Ovary (tissue), 9 donors: ENCODE measurements around the gene FBXL7. TPM values are rescaled to one million over a fixed set of nuclear protein-coding genes. Genes with fewer than 3 reads are reported as not detected.

Source experiments
- DNase-seq, 5 donors: peaks; one replicate each; pipeline ENCODE4 v3.0.0-alpha.2; 2019 to 2020
- H3K27ac ChIP-seq, 2 donors: fragments of 200-600 bp; one replicate each; pipeline versions ENCODE4 v1.5.1 to v1.8.0; 2019 to 2022
- H3K27me3 ChIP-seq: fragments of 200-600 bp; one replicate; pipeline ENCODE4 v1.8.0; 2022
- H3K36me3 ChIP-seq: fragments of 200-600 bp; sonication (generic); one replicate; pipeline ENCODE4 v1.5.1; 2019
- H3K4me1 ChIP-seq: one replicate; pipeline ENCODE4 v1.8.1; 2013; ENCODE audit warnings: mild to moderate bottlenecking, moderate library complexity; ENCODE audit not compliant: insufficient read depth
- H3K4me3 ChIP-seq: fragments of 200-600 bp; sonication (generic); one replicate; pipeline ENCODE4 v1.5.1; 2017
- H3K9me3 ChIP-seq, 2 donors: fragments of 200-600 bp in 1 of 2; sonication (generic) in 1 of 2; one replicate each; pipeline versions ENCODE4 v1.5.1 to v1.8.1; 2013 to 2019; ENCODE audit warnings: mild to moderate bottlenecking in 1 of 2, moderate library complexity in 1 of 2
- EP300 ChIP-seq: sonication (generic); formaldehyde crosslinking; IDR thresholded peaks from one replicate; pipeline ENCODE4 v1.6.1; 2017; ENCODE audit warnings: antibody characterized with exemption
- POLR2A ChIP-seq: fragments of 450-650 bp; IDR thresholded peaks from one replicate; pipeline ENCODE4 v1.6.1; 2017; ENCODE audit warnings: antibody characterized with exemption, mild to moderate bottlenecking, moderate library complexity
- WGBS, 3 donors: extraction: QIAGEN DNeasy Blood & Tissue Kit in 1 of 3; methylation state at CpG; one replicate each; pipeline versions ENCODE4 v1.1.5 to v1.1.7; 2013 to 2017; 5-methylcytosine and 5-hydroxymethylcytosine counted together
- intact Hi-C, 4 donors: fragments of 100-400 bp; cut with DNase I; formaldehyde crosslinking; loops; one replicate each; pipeline versions ENCODE4 v1.11.0 to v1.15.1; 2022 to 2023
- polyA plus RNA-seq, 2 donors: library from polyadenylated mRNA; stranded (reverse); fragments of 200-250 nt in 1 of 2; fragments of 350-450 nt in 1 of 2; fragmentation: Illumina TruSeq in 1 of 2; extraction: RNeasy Lipid Tissue Mini Kit (QIAGEN cat#74804) in 1 of 2; gene quantifications; one replicate each; pipeline ENCODE4 v1.2.3, GENCODE V29; 2013 to 2014
- total RNA-seq, 7 donors: library from RNA; depleted of rRNA in 2 of 7; stranded (reverse); fragments of >200 nt in 2 of 7; fragmentation: NEBNext Ultra II Directional in 3 of 7; extraction: Animal tissue kit (Norgen Biotek cat#: 25700) in 3 of 7; gene quantifications; one replicate each; pipeline versions ENCODE4 v1.1.0 to v1.2.4, GENCODE V29; 2016 to 2023
- TF ChIP-seq, protein P1 (sequence below), 3 donors: fragments of 450-650 bp in 2 of 3; fragments of 200-600 bp in 1 of 3; IDR thresholded peaks; one replicate each; pipeline versions ENCODE4 v1.5.1 to v1.8.0; 2016 to 2022; ENCODE audit warnings: antibody characterized with exemption in 3 of 3, mild to moderate bottlenecking in 1 of 3
- donor health status: DM: no; HTN: no; CAD: no; lungs with moderate emphysema.
- donor health status: DM: no; HTN: no; CAD: no.
- donor health status: Bipolar disorder and iron deficiency.
- donor health status: DM: yes; HTN: yes; CAD: no.
- donor health status: DM: no; HTN: no; CAD: no.
- donor health status: DM: yes; HTN: yes; CAD: no.

The FBXL7 gene
- total and polyA plus RNA-seq, 9 donors: 21.1 to 40.9 (median 29.2) TPM

DNA sequence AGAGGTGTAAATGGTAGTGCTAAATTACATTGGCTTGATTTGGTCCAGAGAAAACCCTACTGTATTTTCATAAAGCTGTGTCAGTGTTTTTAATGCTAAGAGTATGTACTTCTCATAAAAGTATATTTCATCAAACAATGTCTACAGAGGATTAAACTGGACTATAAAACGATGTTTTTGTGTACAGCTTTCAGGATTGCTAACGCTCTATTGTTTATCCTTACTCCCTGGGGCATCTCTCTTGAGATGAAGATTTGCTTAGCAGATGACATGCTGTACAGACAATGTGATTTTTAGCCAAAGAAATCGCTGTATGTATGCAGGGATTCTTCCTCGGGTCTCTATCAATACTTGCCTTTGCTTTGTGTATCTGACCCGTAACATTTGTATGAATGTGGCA, 216.0 kb downstream of the FBXL7 start:
- no peak for DNase-seq
- intact Hi-C loops: no loop called here

DNA sequence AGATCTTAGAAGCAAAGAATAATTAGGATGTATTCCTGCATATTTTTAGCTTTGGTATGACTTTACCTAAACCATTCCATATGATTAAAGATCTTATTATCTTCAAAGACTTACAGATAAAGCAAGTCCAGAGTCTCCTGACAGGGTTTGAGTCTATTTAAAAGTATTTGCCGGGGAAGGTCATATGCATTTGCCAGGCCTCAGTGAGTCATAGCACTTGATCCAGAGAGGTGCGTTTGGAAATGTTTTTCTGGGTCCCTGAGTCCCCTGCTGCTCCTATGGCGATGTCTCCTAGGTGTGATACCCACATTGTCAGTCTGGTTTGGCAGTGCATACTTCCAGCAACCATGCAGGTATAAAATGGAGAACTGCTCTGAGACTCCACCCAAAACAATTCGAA, 217.0 kb downstream of the FBXL7 start:
- Histone ChIP-seq H3K9me3 (no peaks in the 10 kb centered on the region), H3K27ac (no peak overlapping the region), H3K4me3 (no peak overlapping the region), H3K4me1 (peaks cover 2% of the 10 kb centered on the region), H3K36me3 (no peaks in the 10 kb centered on the region), H3K27me3 (no peaks in the 10 kb centered on the region)
- TF ChIP-seq EP300: no peak
- TF ChIP-seq POLR2A: no peak
- TF ChIP-seq, protein P1, sequence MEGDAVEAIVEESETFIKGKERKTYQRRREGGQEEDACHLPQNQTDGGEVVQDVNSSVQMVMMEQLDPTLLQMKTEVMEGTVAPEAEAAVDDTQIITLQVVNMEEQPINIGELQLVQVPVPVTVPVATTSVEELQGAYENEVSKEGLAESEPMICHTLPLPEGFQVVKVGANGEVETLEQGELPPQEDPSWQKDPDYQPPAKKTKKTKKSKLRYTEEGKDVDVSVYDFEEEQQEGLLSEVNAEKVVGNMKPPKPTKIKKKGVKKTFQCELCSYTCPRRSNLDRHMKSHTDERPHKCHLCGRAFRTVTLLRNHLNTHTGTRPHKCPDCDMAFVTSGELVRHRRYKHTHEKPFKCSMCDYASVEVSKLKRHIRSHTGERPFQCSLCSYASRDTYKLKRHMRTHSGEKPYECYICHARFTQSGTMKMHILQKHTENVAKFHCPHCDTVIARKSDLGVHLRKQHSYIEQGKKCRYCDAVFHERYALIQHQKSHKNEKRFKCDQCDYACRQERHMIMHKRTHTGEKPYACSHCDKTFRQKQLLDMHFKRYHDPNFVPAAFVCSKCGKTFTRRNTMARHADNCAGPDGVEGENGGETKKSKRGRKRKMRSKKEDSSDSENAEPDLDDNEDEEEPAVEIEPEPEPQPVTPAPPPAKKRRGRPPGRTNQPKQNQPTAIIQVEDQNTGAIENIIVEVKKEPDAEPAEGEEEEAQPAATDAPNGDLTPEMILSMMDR (IDR thresholded peaks at IDR 0.05): no peak
- 68 to 73% (median 72%) methylated on average over 4 of the region's 4 CpGs for WGBS, 3 donors
- DNase-seq: no peak
- intact Hi-C loops: no loop called here

More for the DNA sequence above, 216.0 kb downstream of the FBXL7 start:
- 81 to 83% (median 83%) methylated on average over 5 of the region's 5 CpGs for WGBS, 3 donors
- Histone ChIP-seq H3K4me1 (peaks cover 2% of the 10 kb centered on the region), H3K27me3 (no peaks in the 10 kb centered on the region), H3K36me3 (no peaks in the 10 kb centered on the region), H3K9me3 (no peaks in the 10 kb centered on the region), H3K4me3 (no peak overlapping the region), H3K27ac (no peak overlapping the region)
- TF ChIP-seq EP300 (no peak), POLR2A (no peak)
- TF ChIP-seq, protein P1 (IDR thresholded peaks at IDR 0.05): no peak

DNA sequence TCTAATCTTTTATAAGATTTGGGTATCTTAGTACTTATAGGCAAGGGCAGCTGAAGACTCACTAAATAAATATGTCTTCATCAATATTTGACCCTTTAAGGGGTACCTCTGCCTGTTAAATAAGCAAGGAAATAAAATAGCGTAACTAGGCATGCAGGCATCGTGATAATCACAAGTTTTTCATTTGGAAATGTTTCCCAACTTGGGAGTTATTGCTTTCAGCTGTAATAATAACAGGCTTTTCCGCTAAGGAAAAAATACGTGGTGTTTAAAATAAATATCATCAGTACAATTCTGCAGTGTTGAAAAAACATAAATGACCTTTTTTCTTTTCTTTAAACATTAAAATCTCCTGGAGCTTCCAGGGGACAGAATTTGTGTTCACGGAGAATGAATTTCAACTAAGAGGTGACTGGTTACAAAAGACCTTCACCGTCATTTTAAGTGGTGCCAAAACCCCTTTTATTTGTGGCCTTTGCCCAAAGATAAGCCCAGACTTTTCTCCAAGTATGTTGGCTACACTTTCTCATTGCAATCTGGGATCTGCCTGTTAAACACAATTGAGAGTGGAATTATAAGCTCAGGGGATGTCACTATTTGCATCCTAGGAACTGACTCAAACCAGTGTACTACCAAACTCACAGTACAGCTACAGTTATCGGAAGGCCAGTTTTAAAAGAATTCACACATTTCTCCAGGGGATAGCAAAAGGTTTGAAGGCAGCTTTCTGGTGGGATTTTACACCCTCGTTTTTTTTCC, 218.6 kb downstream of the FBXL7 start:
- no peaks in the 10 kb centered on the region for H3K27me3 ChIP-seq
- intact Hi-C loops: no loop called here
- no peak for DNase-seq
- H3K4me1 ChIP-seq: peaks cover 2% of the 10 kb centered on the region
- no peak overlapping the region for H3K4me3 ChIP-seq
- WGBS, 3 donors: 13 to 19% (median 15%) methylated on average over 8 of the region's 8 CpGs
- H3K27ac ChIP-seq: peak overlapping the region in 1 of 2 donors; percentile 47
- TF ChIP-seq EP300: no peak
- H3K36me3 ChIP-seq: no peaks in the 10 kb centered on the region
- H3K9me3 ChIP-seq: no peaks in the 10 kb centered on the region

DNA sequence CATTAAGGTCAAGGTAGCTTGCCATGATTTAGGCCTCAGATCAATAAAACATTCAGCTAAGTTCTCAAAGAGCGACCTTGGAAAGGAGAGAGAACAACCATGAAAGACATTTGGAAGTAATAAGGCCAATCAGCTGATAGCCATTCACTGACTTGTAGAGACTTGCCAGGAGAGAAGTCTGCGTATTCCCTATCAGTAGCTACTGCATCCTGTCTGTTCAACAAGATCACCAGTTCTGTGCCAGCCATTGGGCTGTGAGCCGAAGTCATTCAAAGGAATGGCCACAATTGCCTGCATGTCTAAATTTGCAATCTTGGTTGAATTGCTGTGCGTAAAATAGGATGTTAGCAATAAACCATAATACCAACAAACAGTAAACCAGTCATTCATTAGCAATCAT, 219.8 kb downstream of the FBXL7 start:
- H3K4me1 ChIP-seq: peaks cover 2% of the 10 kb centered on the region
- H3K27ac ChIP-seq: no peak overlapping the region
- H3K4me3 ChIP-seq: no peak overlapping the region
- H3K27me3 ChIP-seq: no peaks in the 10 kb centered on the region
- WGBS, 3 donors: 62 to 82% (median 78%) methylated on average over 4 of the region's 4 CpGs
- TF ChIP-seq POLR2A (no peak), EP300 (no peak)
- TF ChIP-seq, protein P1 (IDR thresholded peaks at IDR 0.05): no peak
- H3K9me3 ChIP-seq: no peaks in the 10 kb centered on the region
- DNase-seq: no peak
- intact Hi-C loops: no loop called here
- no peaks in the 10 kb centered on the region for H3K36me3 ChIP-seq

DNA sequence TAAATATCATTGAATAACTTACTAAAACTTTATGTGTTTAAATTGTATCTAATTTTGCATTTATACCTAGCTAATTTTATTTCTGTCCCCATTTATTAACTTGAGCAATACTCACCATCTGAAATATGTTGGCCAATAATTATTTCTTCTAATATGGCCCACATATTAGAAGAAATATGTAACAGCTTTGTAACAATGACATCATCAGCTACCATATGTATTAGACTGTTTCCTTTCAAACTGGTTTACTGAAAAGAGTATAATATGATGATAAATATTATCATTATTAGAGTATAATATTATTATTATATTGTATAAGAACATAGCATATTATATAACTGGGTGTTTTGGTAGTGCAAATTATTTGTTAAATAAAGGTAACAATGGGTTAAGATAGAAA, 220.5 kb downstream of the FBXL7 start:
- H3K4me1 ChIP-seq: peaks cover 2% of the 10 kb centered on the region

More for the DNA sequence above, 220.5 kb downstream of the FBXL7 start:
- TF ChIP-seq POLR2A: no peak
- TF ChIP-seq, protein P1 (IDR thresholded peaks at IDR 0.05): no peak
- DNase-seq: no peak
- Histone ChIP-seq H3K27me3 (no peaks in the 10 kb centered on the region), H3K9me3 (no peaks in the 10 kb centered on the region), H3K27ac (no peak overlapping the region), H3K36me3 (no peaks in the 10 kb centered on the region), H3K4me3 (no peak overlapping the region)
- intact Hi-C loops: no loop called here
